ENCODE results near the gene GLB1L3.

GRCh38 chr11:134245434-134245833 is 30.7 kb upstream of the GLB1L3 start:
- TF ChIP-seq CTCF (IDR thresholded peaks at IDR 0.05) (no peak), POLR2A (IDR thresholded peaks at IDR 0.05) (no peak)

Data from heart left ventricle (tissue), 13 donors.